GM18526 (cell line): ENCODE data around the gene IL1RAPL2.

Experiments
- POLR2A ChIP-seq: IDR thresholded peaks from 3 replicates; pipeline ENCODE4 v1.6.1; 2011; ENCODE audit not compliant: insufficient read length; ENCODE audit errors: extremely low read depth

The IL1RAPL2 gene

GRCh38 chrX:104565791-104566680, at the start of gene IL1RAPL2:
IL1RAPL2 (plus strand) TSS chrX:104566199.
- no peak for TF ChIP-seq POLR2A

DNA sequence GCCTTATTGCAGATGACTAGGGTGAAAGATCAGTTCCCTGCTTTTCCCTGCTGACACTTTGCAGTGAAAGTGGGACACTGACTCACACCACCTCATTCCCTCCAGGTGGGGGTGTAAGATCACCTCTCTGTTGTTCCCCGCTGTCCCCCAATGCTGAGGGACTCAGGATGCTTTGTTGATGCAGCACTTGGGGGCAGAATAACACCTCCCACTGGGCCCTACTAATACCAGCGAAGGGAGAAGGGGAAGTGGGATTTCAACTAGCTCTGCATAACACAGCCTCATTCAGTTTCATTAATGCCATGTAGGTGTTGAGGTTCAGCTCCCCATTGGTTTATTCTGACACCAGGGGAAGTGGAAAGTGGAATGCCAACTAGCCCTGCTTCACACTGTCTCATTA, 43.6 kb upstream of the IL1RAPL2 start:
- no peak for TF ChIP-seq POLR2A

- no peak for TF ChIP-seq POLR2A
Observed at GRCh38 chrX:104523858-104524257, 42.1 kb upstream of the IL1RAPL2 start.

- no peak for TF ChIP-seq POLR2A
Observed at GRCh38 chrX:104539081-104539480, 26.9 kb upstream of the IL1RAPL2 start.

DNA sequence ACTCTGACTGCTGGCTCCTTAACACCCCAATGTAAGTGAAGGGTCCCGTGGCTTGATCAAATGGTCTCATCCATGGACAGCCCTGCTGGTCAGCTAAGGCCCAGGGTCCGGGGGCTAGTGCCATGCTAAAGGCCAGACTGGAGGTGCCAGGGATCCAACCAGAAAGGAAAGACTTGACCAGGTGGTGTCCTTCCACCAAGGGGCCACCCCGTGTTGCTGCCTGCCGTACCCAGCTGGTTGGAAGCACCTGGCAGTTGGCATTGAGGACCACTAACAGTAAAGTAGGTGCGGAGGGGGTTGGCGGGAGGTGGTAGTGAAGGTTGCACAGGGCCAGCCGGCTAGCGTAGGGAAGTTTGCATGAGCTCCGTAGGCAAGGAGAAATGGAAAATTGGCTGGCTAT, 1.7 kb upstream of the IL1RAPL2 start:
- TF ChIP-seq POLR2A, result no peak

DNA sequence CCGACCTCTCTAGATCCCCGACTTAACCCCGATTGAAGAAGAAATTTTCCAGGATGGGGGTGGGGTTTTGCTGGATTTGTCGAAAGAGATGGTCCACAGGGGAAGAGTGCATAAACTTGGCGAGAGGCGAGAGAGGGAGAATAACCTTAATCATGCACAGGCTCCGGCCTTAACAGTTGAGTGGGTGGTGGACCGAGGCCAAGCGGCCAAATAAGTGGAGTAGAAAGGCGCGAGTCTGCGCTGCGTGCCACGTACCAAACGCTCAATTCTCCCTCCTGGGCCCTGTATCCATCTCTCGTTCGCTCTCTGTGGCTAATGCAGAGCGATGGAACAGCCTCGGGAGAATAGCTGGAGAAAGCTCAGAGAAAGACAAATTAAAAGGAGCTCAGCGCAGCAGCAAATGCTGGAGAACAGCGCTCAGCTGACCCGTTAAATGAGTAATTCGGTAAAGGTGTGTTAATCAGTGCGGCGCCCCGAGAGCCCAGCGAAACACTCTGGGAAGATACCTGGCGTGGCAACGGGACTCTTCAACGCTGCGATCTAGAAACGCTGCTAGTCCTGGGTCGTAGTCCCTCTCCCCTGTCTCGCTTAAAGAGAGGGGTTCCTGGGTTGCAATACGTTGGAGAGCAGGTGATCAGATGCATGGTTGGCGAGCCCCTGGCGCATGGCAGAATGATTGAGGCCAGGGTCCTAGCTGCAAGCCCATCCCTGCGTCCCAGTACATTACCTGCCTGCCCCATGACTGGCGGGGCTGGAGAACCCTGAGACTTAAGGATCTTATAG, 887 bp upstream of the IL1RAPL2 start:
- no peak for TF ChIP-seq POLR2A

GRCh38 chrX:104566681-104567501, 892 bp downstream of the IL1RAPL2 start:
- TF ChIP-seq POLR2A, result no peak

DNA sequence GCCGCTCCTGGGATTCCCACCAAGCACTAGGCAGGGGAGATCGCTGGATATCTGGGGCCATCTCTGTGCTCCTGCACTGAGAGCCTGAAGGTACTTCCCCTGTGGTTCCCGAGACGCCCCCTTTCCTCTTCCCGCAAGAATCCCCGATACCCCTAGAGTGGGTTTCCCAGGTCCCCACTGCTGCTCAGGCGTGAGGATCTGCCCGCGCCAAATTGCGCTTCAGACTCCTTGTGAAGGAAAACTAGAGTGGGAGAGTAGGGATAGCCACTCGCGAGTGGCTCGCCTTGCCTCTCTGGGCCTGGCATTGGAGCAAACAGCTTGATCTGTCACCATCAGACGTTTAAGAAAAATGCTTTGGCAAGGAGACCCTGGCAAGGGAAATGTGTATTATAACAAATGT, 1.5 kb downstream of the IL1RAPL2 start:
- no peak for TF ChIP-seq POLR2A

DNA sequence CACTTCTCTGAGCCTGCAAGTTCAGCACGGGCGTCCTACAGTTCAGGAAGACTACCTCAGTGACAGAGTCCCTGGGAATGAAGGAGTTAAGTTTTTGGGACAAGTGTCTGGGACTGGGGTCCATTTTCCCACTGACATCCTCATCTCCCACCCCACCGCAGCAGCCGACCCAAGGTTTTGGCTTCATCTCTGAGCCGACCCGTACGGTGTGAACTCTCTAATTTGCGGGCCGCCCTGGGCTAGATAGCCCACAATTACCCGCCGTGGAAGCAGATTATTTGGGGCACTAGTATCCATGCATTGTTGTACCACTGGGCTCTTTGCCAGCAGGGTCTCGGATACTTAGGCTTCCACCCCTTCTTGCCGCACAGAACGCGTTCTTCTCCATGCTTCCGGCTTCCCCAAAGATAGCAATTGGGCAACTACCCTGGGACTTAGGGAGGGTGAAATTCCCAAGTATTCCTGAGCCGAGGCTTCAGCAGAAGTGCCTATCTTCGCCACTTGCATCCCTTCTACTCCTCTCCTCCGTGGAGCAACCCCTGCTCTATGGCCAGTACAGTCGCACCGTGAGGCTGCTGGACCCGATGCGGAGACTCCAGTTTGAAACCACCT, 2.4 kb downstream of the IL1RAPL2 start:
- no peak for TF ChIP-seq POLR2A

GRCh38 chrX:104618106-104618895, 52.3 kb downstream of the IL1RAPL2 start:
- TF ChIP-seq POLR2A, result no peak

GRCh38 chrX:104621781-104622180, 55.8 kb downstream of the IL1RAPL2 start:
- TF ChIP-seq POLR2A, result no peak

DNA sequence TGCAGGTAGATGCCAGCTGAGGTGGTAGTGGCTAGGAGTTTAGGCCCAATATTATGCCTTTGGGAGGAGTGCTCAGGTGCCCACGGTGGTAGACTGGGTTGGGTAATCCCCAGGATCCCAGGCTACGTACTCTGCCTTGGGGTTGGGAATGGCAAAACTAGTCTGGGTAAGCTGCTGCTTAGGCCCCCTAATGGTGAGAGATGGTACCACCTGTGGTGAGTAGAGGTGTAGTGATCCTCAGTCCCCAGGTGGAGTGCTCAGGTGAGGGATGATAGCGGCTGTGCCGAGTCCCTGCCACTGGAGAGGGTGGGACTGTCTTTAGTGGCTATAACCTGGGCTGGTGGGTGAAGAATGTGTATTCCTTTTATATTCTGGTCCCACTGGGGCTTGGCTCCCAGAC, 75.2 kb downstream of the IL1RAPL2 start:
- no peak for TF ChIP-seq POLR2A

GRCh38 chrX:104647084-104647483, 81.1 kb downstream of the IL1RAPL2 start:
- no peak for TF ChIP-seq POLR2A

DNA sequence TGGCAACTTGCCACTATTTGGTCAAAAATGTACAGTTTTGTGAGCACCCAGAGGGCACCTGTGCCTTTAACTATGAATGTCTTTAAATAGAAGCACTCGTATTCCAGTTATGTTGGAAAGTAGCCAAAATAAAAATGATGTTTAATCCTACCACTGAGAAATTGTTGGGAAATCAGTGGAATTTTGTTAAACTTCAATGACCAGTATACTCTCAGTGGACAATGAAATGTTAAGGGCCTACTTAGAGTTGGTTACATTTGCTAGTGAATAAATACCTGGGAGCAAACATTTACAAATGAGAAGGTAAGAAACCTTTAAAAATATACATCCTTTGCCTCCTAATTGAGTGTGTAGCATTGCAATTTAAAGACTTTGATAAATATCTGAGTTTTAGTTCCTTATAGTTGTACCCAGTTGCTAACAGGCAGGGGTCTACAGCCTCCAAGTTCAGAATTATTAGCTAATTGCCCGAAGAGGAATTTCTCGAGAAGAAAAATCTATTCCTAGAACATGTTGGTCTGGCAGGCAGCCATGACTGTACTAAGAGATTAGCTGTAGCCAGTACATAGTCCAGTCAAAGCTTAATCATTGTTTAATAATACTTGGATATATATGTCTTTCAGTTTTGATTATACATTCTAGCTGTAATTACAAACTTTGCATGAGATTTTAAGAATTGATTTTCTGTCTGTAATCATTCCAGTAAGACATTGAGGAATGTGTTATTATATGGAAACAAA, 93.2 kb downstream of the IL1RAPL2 start:
- TF ChIP-seq POLR2A, result no peak

DNA sequence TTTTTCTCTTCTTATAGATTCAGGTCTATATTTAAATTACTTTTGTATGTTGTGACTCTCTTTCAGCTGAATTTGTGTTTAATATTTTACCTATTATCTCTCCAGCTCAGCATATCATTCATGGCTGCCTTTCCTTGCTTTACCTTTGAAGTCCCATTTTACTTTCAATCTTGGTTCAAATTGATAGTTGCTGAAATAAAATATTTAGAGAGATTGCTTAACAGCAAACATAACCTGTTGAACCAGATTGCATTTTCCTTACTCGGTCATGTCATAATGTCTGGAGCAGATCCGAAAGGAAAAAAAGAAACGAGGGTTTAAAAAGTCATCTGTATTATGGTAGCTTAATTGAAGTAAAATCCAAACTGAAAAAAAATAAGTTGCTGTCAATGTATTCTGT, 94.1 kb downstream of the IL1RAPL2 start:
- TF ChIP-seq POLR2A, result no peak
